SK-N-SH treated with all-trans-retinoic acid at 6 μM for 48 hours (cell line): Measurements from ENCODE around the gene CSNK2B.

ENCODE experiments used
- ATAC-seq: fragments of 200-7000 bp; cut with Tn5 transposase; 3 replicates; pipeline ENCODE4 v1.9.1; 2020; ENCODE audit warnings: mild to moderate bottlenecking, moderate library complexity
- ARNTL ChIP-seq: fragments of 450-650 bp; formaldehyde crosslinking; IDR thresholded peaks from 2 replicates; pipeline ENCODE4 v1.5.0; 2020; ENCODE audit warnings: low read depth, mild to moderate bottlenecking, moderate library complexity, borderline replicate concordance
- BACH2 ChIP-seq: fragments of 250-450 bp; sonication (Bioruptor Pico); IDR thresholded peaks from 2 replicates; pipeline ENCODE4 v1.9.0; 2021; ENCODE audit warnings: mild to moderate bottlenecking, borderline replicate concordance
- CREB5 ChIP-seq: fragments of 250-450 bp; sonication (Bioruptor Pico); IDR thresholded peaks from 2 replicates; pipeline ENCODE4 v1.5.1; 2020; ENCODE audit warnings: low read depth, mild to moderate bottlenecking, moderate library complexity
- CSDC2 ChIP-seq: fragments of 250-450 bp; sonication (Bioruptor Pico); IDR thresholded peaks from 2 replicates; pipeline ENCODE4 v1.5.0; 2020; ENCODE audit warnings: mild to moderate bottlenecking, moderate library complexity
- ESRRG ChIP-seq: fragments of 250-450 bp; sonication (Bioruptor Pico); IDR thresholded peaks from 2 replicates; pipeline ENCODE4 v1.6.1; 2021; ENCODE audit warnings: mild to moderate bottlenecking
- GLIS3 ChIP-seq: fragments of 250-450 bp; sonication (Bioruptor Pico); IDR thresholded peaks from 2 replicates; pipeline ENCODE4 v1.5.0; 2020; ENCODE audit warnings: mild to moderate bottlenecking, moderate library complexity
- OSR1 ChIP-seq: fragments of 250-450 bp; sonication (Bioruptor Pico); IDR thresholded peaks from 2 replicates; pipeline ENCODE4 v1.8.0; 2022; ENCODE audit warnings: moderate library complexity, mild to moderate bottlenecking, inconsistent platforms
- PATZ1 ChIP-seq: fragments of 250-450 bp; sonication (Bioruptor Pico); IDR thresholded peaks from 2 replicates; pipeline ENCODE4 v1.8.0; 2020; ENCODE audit warnings: mild to moderate bottlenecking, moderate library complexity, borderline replicate concordance
- PPARA ChIP-seq: fragments of 250-450 bp; sonication (Bioruptor Pico); IDR thresholded peaks from 2 replicates; pipeline ENCODE4 v1.5.0; 2020; ENCODE audit warnings: mild to moderate bottlenecking, borderline replicate concordance
- RARB ChIP-seq: fragments of 250-450 bp; sonication (Bioruptor Pico); IDR thresholded peaks from 2 replicates; pipeline ENCODE4 v1.8.0; 2021; ENCODE audit warnings: mild to moderate bottlenecking, moderate library complexity
- SNAI2 ChIP-seq: fragments of 250-450 bp; sonication (Bioruptor Pico); IDR thresholded peaks from 2 replicates; pipeline ENCODE4 v1.5.0; 2020; ENCODE audit warnings: mild to moderate bottlenecking, moderate library complexity
- TCF4 ChIP-seq: fragments of 250-450 bp; sonication (Bioruptor Pico); IDR thresholded peaks from 2 replicates; pipeline ENCODE4 v1.8.0; 2021; ENCODE audit warnings: mild to moderate bottlenecking, moderate library complexity, borderline replicate concordance
- TOX ChIP-seq: fragments of 250-450 bp; sonication (Bioruptor Pico); IDR thresholded peaks from 2 replicates; pipeline ENCODE4 v1.8.0; 2021; ENCODE audit warnings: mild to moderate bottlenecking, moderate library complexity, borderline replicate concordance
- TSHZ2 ChIP-seq: fragments of 250-450 bp; sonication (Bioruptor Pico); IDR thresholded peaks from 2 replicates; pipeline ENCODE4 v1.5.0; 2020; ENCODE audit warnings: mild to moderate bottlenecking, moderate library complexity
- ZC3H10 ChIP-seq: fragments of 250-450 bp; sonication (Bioruptor Pico); IDR thresholded peaks from 2 replicates; pipeline ENCODE4 v1.5.1; 2021; ENCODE audit warnings: mild to moderate bottlenecking, moderate library complexity
- ZFP3 ChIP-seq: fragments of 250-450 bp; sonication (Bioruptor Pico); IDR thresholded peaks from 2 replicates; pipeline ENCODE4 v1.5.0; 2020; ENCODE audit warnings: mild to moderate bottlenecking, moderate library complexity
- ZFP30 ChIP-seq: fragments of 450-650 bp; formaldehyde crosslinking; IDR thresholded peaks from 2 replicates; pipeline ENCODE4 v1.5.0; 2022; ENCODE audit warnings: mild to moderate bottlenecking, moderate library complexity
- ZNF565 ChIP-seq: fragments of 450-650 bp; formaldehyde crosslinking; conservative IDR thresholded peaks from 2 replicates; pipeline ENCODE4 v1.5.0; 2020; ENCODE audit warnings: low read depth, mild to moderate bottlenecking, moderate library complexity
- ZNF70 ChIP-seq: fragments of 450-650 bp; formaldehyde crosslinking; IDR thresholded peaks from 2 replicates; pipeline ENCODE4 v1.5.0; 2020; ENCODE audit warnings: mild to moderate bottlenecking, moderate library complexity
- TF ChIP-seq, protein P1 (sequence below): fragments of 250-450 bp; sonication (Bioruptor Pico); IDR thresholded peaks from 2 replicates; pipeline ENCODE4 v1.8.0; 2021; ENCODE audit warnings: low read depth, mild to moderate bottlenecking, moderate library complexity, borderline replicate concordance
- TF ChIP-seq, protein P2 (sequence below): fragments of 250-450 bp; sonication (Bioruptor Pico); IDR thresholded peaks from 2 replicates; pipeline ENCODE4 v1.5.1; 2021; ENCODE audit warnings: mild to moderate bottlenecking, moderate library complexity

The CSNK2B gene

DNA sequence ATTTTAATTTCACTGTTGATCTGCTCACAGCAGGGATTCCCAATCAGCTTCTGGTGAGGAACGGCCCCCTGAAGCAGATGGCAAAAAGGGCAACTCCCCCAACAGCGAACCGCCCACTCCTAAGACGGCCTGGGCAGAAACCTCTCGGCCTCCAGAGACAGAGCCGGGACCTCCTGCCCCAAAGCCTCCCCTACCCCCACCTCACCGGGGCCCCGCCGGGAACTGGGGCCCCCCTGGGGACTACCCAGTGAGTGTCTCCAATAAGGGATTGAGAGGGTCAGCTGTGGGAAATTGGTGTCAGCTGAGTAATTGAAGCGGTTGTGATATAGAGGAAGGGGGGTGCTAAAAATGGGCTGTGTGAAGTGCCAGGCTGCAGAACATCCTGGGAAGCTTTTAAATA lies 38.9 kb upstream of the CSNK2B start:
- no peak for ATAC-seq
- TF ChIP-seq RARB (CRISPR knock-in tag) (no peak), OSR1 (no peak), GLIS3 (no peak), CREB5 (CRISPR knock-in tag) (no peak), SNAI2 (CRISPR knock-in tag) (no peak), PPARA (CRISPR knock-in tag) (no peak), ZFP30 (CRISPR knock-in tag) (no peak), TSHZ2 (CRISPR knock-in tag) (no peak), ZNF565 (CRISPR knock-in tag) (no peak), ZNF70 (no peak), ESRRG (no peak), TCF4 (CRISPR knock-in tag) (no peak)
- TF ChIP-seq, protein P1, sequence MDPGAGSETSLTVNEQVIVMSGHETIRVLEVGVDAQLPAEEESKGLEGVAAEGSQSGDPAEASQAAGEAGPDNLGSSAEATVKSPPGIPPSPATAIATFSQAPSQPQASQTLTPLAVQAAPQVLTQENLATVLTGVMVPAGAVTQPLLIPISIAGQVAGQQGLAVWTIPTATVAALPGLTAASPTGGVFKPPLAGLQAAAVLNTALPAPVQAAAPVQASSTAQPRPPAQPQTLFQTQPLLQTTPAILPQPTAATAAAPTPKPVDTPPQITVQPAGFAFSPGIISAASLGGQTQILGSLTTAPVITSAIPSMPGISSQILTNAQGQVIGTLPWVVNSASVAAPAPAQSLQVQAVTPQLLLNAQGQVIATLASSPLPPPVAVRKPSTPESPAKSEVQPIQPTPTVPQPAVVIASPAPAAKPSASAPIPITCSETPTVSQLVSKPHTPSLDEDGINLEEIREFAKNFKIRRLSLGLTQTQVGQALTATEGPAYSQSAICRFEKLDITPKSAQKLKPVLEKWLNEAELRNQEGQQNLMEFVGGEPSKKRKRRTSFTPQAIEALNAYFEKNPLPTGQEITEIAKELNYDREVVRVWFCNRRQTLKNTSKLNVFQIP (CRISPR knock-in tag): no peak

DNA sequence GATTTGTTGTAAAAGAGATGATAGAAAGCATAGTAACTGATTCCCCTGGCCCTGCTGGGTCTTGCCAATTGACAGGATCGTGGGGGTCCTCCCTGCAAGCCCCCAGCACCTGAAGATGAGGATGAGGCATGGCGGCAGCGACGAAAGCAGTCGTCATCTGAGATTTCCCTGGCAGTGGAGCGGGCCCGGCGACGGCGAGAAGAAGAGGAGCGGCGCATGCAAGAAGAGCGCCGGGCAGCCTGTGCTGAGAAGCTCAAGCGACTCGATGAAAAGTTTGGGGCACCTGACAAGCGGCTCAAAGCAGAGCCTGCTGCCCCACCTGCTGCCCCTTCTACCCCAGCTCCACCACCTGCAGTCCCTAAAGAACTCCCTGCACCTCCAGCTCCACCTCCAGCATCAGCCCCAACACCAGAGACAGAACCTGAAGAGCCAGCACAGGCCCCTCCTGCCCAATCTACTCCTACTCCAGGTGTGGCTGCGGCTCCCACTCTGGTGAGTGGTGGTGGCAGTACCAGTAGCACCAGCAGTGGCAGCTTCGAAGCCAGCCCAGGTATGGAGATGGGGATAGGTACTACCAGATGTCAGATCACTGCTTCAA lies 38.1 kb upstream of the CSNK2B start:
- no peak for TF ChIP-seq SNAI2 (CRISPR knock-in tag)
- TF ChIP-seq ZC3H10: no peak
- TF ChIP-seq OSR1: no peak
- TF ChIP-seq BACH2 (CRISPR knock-in tag): no peak
- TF ChIP-seq ZFP3 (CRISPR knock-in tag): no peak
- TF ChIP-seq, protein P2, sequence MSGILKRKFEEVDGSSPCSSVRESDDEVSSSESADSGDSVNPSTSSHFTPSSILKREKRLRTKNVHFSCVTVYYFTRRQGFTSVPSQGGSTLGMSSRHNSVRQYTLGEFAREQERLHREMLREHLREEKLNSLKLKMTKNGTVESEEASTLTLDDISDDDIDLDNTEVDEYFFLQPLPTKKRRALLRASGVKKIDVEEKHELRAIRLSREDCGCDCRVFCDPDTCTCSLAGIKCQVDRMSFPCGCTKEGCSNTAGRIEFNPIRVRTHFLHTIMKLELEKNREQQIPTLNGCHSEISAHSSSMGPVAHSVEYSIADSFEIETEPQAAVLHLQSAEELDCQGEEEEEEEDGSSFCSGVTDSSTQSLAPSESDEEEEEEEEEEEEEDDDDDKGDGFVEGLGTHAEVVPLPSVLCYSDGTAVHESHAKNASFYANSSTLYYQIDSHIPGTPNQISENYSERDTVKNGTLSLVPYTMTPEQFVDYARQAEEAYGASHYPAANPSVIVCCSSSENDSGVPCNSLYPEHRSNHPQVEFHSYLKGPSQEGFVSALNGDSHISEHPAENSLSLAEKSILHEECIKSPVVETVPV: no peak
- no peak for TF ChIP-seq TCF4 (CRISPR knock-in tag)
- TF ChIP-seq CSDC2 (CRISPR knock-in tag): no peak
- TF ChIP-seq, protein P1 (CRISPR knock-in tag): no peak
- TF ChIP-seq, all 23 proteins: peak for 0
- ATAC-seq: no peak

- ATAC-seq: no peak
- no peak for TF ChIP-seq PATZ1
- no peak for TF ChIP-seq TCF4 (CRISPR knock-in tag)
- no peak for TF ChIP-seq ZFP30 (CRISPR knock-in tag)
- TF ChIP-seq TOX: no peak
- TF ChIP-seq ZFP3 (CRISPR knock-in tag): no peak
- TF ChIP-seq ARNTL (CRISPR knock-in tag): no peak
These were observed 36.9 kb upstream of the CSNK2B start for GRCh38 chr6:31629014-31629413.
